ENCODE data around the gene KBTBD12.

GRCh38 chr3:127961124-127961523 lies 46.1 kb downstream of the KBTBD12 start:
- TF ChIP-seq HOXB13 (CRISPR knock-in tag; IDR thresholded peaks at IDR 0.05; ENCODE audit: low read depth) (no peak), CTCF (IDR thresholded peaks at IDR 0.05) (no peak), RARB (CRISPR knock-in tag; IDR thresholded peaks at IDR 0.05) (no peak), RAD21 (conservative IDR thresholded peaks at IDR 0.05 in 1 of 2, IDR thresholded peaks at IDR 0.05 in 1 of 2) (no peak), MAX (IDR thresholded peaks at IDR 0.05) (no peak), POLR2A (IDR thresholded peaks at IDR 0.05; ENCODE audit: low read length) (no peak), REST (IDR thresholded peaks at IDR 0.05) (no peak), MAZ (IDR thresholded peaks at IDR 0.05; ENCODE audit: borderline replicate concordance, low read depth, low read length) (no peak)

All from A549 (cell line).